ENCODE measurements around the gene SYS1.

DNA sequence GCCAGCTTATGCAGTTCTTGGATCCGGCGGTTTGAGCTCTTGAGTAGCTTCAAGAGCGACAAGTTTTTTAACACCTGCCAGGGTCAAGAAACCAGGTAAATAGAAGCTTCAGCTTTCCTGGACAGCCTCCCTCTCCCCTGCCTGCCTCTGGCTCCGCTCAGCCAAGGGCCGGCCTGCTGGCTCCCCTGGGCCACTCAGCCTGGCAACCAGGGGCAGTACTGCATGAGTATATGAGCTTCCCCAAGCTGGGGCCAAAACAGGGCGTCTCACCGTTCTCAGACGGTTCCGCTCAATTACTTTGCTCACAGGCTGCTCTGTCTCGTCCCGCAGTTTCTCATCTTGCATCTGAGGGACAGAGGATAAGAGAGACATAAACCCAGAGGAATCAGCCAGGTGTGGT is 14.3 kb downstream of the SYS1 start:
- no peak for TF ChIP-seq EZH2 (IDR thresholded peaks at IDR 0.05; ENCODE audit: borderline replicate concordance, low read length)
- TF ChIP-seq, protein P1, sequence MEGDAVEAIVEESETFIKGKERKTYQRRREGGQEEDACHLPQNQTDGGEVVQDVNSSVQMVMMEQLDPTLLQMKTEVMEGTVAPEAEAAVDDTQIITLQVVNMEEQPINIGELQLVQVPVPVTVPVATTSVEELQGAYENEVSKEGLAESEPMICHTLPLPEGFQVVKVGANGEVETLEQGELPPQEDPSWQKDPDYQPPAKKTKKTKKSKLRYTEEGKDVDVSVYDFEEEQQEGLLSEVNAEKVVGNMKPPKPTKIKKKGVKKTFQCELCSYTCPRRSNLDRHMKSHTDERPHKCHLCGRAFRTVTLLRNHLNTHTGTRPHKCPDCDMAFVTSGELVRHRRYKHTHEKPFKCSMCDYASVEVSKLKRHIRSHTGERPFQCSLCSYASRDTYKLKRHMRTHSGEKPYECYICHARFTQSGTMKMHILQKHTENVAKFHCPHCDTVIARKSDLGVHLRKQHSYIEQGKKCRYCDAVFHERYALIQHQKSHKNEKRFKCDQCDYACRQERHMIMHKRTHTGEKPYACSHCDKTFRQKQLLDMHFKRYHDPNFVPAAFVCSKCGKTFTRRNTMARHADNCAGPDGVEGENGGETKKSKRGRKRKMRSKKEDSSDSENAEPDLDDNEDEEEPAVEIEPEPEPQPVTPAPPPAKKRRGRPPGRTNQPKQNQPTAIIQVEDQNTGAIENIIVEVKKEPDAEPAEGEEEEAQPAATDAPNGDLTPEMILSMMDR (IDR thresholded peaks at IDR 0.05; ENCODE audit: low read length): no peak

Data from OCI-LY1 (cell line).